Measurements from ENCODE around the gene NCOR2. TPM values are rescaled to one million over a fixed set of nuclear protein-coding genes. Genes with fewer than 3 reads are reported as not detected.

Gene NCOR2
- total and polyA plus RNA-seq, 10 of the 15 experiments (the other 5 are each of a cell fraction or from before 2014, with no cell fraction given), result 0.43 to 179 (median 14.9) TPM

GRCh38 chr12:124519746-124520145, 47.7 kb downstream of the NCOR2 start (continued):
- no peak for TF ChIP-seq CREB1 (IDR thresholded peaks at IDR 0.05; ENCODE audit: low read depth)
- no peak for TF ChIP-seq HCFC1 (IDR thresholded peaks at IDR 0.05; ENCODE audit: low read length)
- no peak for TF ChIP-seq CBFB (IDR thresholded peaks at IDR 0.05; ENCODE audit: low read depth)
- TF ChIP-seq CHD1 (IDR thresholded peaks at IDR 0.05; ENCODE audit: low read depth, low read length), result no peak
- no peak for TF ChIP-seq ZBTB40 (IDR thresholded peaks at IDR 0.05; ENCODE audit: borderline replicate concordance)
- no peak for TF ChIP-seq RFX5 (IDR thresholded peaks at IDR 0.05; ENCODE audit: low read depth, low read length)
- TF ChIP-seq BCLAF1 (IDR thresholded peaks at IDR 0.05), result no peak
- TF ChIP-seq, protein P1, sequence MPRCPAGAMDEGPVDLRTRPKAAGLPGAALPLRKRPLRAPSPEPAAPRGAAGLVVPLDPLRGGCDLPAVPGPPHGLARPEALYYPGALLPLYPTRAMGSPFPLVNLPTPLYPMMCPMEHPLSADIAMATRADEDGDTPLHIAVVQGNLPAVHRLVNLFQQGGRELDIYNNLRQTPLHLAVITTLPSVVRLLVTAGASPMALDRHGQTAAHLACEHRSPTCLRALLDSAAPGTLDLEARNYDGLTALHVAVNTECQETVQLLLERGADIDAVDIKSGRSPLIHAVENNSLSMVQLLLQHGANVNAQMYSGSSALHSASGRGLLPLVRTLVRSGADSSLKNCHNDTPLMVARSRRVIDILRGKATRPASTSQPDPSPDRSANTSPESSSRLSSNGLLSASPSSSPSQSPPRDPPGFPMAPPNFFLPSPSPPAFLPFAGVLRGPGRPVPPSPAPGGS (IDR thresholded peaks at IDR 0.05; ENCODE audit: borderline replicate concordance, insufficient read depth, low read depth, low read length, poor library complexity, severe bottlenecking), result no peak
